ENCODE data around the gene PRAF2. TPM values are rescaled to one million over a fixed set of nuclear protein-coding genes. Genes with fewer than 3 reads are reported as not detected.
A peak's percentile ranks its signal among the peaks of the same experiment; 100 is the strongest.

PRAF2 gene
- total and polyA plus RNA-seq, 9 donors = 14.4 to 54.0 (median 29.3) TPM

DNA sequence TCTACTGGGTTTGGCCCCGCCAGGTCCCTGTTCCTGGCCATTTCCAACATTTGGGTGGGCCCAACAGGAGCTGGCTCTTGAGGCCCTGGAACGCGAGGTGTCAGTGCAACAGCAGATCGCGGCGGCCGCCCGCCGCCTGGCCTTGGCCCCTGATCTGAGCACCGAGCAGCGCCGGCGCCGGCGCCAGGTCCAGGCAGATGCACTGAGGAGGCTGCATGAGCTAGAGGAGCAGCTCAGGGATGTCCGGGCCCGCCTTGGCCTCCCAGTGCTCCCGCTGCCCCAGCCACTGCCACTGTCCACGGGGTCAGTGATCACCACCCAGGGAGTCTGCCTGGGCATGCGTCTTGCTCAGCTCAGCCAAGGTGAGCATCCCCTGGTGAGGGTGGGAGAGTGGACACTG, 9.5 kb downstream of the PRAF2 start:
- TF ChIP-seq, protein P1, sequence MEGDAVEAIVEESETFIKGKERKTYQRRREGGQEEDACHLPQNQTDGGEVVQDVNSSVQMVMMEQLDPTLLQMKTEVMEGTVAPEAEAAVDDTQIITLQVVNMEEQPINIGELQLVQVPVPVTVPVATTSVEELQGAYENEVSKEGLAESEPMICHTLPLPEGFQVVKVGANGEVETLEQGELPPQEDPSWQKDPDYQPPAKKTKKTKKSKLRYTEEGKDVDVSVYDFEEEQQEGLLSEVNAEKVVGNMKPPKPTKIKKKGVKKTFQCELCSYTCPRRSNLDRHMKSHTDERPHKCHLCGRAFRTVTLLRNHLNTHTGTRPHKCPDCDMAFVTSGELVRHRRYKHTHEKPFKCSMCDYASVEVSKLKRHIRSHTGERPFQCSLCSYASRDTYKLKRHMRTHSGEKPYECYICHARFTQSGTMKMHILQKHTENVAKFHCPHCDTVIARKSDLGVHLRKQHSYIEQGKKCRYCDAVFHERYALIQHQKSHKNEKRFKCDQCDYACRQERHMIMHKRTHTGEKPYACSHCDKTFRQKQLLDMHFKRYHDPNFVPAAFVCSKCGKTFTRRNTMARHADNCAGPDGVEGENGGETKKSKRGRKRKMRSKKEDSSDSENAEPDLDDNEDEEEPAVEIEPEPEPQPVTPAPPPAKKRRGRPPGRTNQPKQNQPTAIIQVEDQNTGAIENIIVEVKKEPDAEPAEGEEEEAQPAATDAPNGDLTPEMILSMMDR (IDR thresholded peaks at IDR 0.05) = no peak
- TF ChIP-seq POLR2A (IDR thresholded peaks at IDR 0.05) (no peak), EP300 (IDR thresholded peaks at IDR 0.05) (no peak)
- no peaks in the 10 kb centered on the region for H3K4me1 ChIP-seq (ENCODE audit: insufficient read depth)
- 77 to 90% (median 89%) methylated on average over 7 to 20 of the region's 20 CpGs for WGBS, 3 donors
- no peaks in the 10 kb centered on the region for H3K36me3 ChIP-seq
- no peak for DNase-seq
- H3K27me3 ChIP-seq = no peaks in the 10 kb centered on the region
- no peaks in the 10 kb centered on the region for H3K9me3 ChIP-seq
- no peak overlapping the region for H3K27ac ChIP-seq
- intact Hi-C loops (cut with DNase I) = no loop called here
- H3K4me3 ChIP-seq = no peak overlapping the region

DNA sequence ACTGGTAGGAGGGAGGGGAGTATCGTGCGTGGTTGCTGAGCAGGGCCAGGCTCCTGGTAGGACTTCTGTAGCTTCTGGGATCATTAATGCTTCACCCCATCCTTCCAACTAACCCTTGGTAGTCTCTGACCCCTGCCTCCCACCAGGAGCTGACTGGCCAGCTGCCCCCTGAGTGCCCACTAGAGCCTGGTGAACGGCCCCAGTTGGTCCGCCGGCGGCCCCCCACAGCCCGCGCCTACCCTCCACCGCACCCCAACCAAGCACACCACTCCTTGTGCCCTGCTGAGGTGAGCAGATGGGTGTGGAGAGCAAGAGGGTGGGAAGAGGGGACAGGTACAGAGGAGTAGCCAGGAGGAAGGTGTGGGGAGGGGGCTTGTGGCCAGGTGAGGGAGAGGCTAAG, 10.1 kb downstream of the PRAF2 start:
- no peaks in the 10 kb centered on the region for H3K4me1 ChIP-seq (ENCODE audit: insufficient read depth)
- TF ChIP-seq EP300 (IDR thresholded peaks at IDR 0.05) (no peak), POLR2A (IDR thresholded peaks at IDR 0.05) (no peak)
- TF ChIP-seq, protein P1 (IDR thresholded peaks at IDR 0.05) = no peak
- H3K36me3 ChIP-seq = no peaks in the 10 kb centered on the region
- no peaks in the 10 kb centered on the region for H3K27me3 ChIP-seq
- peak in 1 of 5 donors; percentile 14 for DNase-seq
- H3K27ac ChIP-seq = no peak overlapping the region
- 91 to 94% (median 92%) methylated on average over 9 of the region's 9 CpGs for WGBS, 3 donors
- H3K9me3 ChIP-seq = no peaks in the 10 kb centered on the region
- intact Hi-C loops (cut with DNase I) = no loop called here
- no peak overlapping the region for H3K4me3 ChIP-seq

DNA sequence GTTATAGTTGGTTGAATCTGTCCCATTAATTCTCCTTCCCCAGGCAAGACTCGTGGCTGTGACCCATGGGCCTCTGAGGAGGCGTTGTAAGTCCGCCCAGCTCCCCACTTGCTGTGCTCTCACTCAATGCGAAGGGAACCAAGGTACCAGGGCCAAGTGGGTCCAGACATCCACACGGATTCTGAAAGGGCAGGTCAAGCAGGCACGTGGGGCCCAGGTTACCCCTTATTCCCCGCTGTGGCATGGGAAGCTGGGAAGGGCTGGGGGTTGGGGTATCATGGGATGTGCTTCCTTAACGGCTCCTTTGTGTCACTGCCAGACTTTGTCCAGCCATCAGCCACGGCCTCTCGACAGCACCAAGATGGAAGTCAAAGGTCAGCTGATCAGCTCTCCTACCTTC, 11.9 kb downstream of the PRAF2 start:
- Histone ChIP-seq H3K4me1 (ENCODE audit: insufficient read depth) (no peaks in the 10 kb centered on the region), H3K27me3 (no peaks in the 10 kb centered on the region), H3K27ac (no peak overlapping the region), H3K9me3 (no peaks in the 10 kb centered on the region), H3K36me3 (no peaks in the 10 kb centered on the region), H3K4me3 (no peak overlapping the region)
- DNase-seq = peak in 1 of 5 donors; percentile 5
- intact Hi-C loops (cut with DNase I) = no loop called here
- 73 to 76% (median 74%) methylated on average over 10 of the region's 10 CpGs for WGBS, 3 donors
- TF ChIP-seq, protein P1 (IDR thresholded peaks at IDR 0.05) = no peak
- no peak for TF ChIP-seq POLR2A (IDR thresholded peaks at IDR 0.05)
- no peak for TF ChIP-seq EP300 (IDR thresholded peaks at IDR 0.05)

DNA sequence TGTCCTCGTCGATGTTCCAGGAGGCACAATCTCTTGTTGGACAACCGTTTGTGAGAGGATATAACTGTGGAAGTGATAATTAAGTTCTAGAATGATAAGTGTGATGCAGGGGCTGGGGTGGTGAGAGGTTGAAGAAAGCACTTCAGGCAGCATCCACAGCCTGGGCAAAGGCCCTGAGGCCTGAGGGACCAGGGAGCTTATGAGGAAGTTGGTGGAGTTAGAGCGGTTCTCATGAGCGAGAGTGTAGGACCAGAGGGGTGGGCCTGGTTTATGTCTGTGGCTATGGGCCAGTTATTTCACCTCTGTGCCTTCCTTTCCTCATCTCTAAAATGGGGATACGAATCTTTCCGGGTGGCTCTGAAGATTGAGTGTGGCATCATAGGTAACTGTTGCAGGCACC, 12.3 kb downstream of the PRAF2 start:
- no peaks in the 10 kb centered on the region for H3K36me3 ChIP-seq
- H3K27me3 ChIP-seq = no peaks in the 10 kb centered on the region
- H3K4me1 ChIP-seq (ENCODE audit: insufficient read depth) = no peaks in the 10 kb centered on the region
- WGBS, 3 donors = 82 to 85% (median 83%) methylated on average over 7 of the region's 7 CpGs
- no peak overlapping the region for H3K27ac ChIP-seq
- TF ChIP-seq, protein P1 (IDR thresholded peaks at IDR 0.05) = no peak
- TF ChIP-seq POLR2A (IDR thresholded peaks at IDR 0.05) (no peak), EP300 (IDR thresholded peaks at IDR 0.05) (no peak)
- no peak overlapping the region for H3K4me3 ChIP-seq
- no peaks in the 10 kb centered on the region for H3K9me3 ChIP-seq
- no peak for DNase-seq
- intact Hi-C loops (cut with DNase I) = no loop called here

Measured in ovary (tissue), 9 donors.